GM18508 (cell line): Measurements from ENCODE around the gene SEC24A.
"Not testable (repeated sequence)": the region's sequence is repeated elsewhere in the genome, so short reads cannot be mapped to it uniquely, and the experiment has no call there.

ENCODE experiments used
- ATAC-seq: cut with Tn5 transposase; IDR thresholded peaks from one replicate; pipeline ENCODE4 v1.9.1; 2021; ENCODE audit warnings: moderate number of reproducible peaks; ENCODE audit not compliant: insufficient read depth, unreplicated experiment

The SEC24A gene

DNA sequence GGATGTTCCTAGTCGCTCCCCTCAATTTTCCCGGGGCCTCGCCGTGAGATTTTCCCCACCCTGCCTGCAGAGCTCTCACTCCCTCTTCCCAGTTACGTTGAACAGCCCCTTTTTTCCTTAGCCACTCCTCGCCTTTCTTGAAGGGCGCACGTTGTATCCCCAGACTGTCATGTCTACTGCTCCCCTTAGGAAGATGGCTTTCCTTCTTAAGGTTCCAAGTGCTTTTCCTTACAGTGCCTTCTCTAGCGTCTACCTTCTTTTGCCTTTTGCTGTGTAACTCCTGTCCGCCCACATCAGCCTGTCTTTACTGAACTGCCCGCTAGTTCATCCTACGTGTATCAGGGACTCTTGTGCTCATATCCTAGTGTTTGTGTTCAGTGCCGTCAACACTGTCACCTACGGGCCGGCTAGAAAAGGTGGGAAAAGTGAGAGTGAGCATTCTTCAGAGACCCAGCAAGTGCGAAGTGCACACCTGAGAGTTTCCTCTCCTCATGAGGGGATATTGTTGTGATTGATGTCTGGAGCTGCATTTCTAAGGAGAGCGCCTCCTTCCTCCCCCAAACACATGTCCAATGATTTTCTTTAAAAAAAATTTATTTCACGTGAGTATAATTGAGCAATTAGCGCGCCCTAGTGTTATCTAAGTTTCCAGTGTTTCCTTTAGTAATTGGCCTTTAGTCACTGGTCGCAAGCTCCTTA lies 90.5 kb downstream of the SEC24A start:
- no peak for ATAC-seq

DNA sequence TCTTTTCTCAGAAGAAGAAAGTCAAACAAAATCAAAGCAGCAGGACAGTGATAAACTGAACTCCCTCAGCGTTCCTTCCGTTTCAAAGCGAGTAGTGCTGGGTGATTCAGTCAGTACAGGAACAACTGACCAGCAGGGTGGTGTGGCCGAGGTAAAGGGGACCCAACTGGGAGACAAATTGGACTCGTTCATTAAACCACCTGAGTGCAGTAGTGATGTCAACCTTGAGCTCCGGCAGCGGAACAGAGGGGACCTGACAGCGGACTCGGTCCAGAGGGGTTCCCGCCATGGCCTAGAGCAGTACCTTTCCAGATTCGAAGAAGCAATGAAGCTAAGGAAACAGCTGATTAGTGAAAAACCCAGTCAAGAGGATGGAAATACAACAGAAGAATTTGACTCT lies 92.5 kb downstream of the SEC24A start:
- no peak for ATAC-seq

GRCh38 chr5:134742134-134742533 lies 93.5 kb downstream of the SEC24A start:
- ATAC-seq, result no peak

DNA sequence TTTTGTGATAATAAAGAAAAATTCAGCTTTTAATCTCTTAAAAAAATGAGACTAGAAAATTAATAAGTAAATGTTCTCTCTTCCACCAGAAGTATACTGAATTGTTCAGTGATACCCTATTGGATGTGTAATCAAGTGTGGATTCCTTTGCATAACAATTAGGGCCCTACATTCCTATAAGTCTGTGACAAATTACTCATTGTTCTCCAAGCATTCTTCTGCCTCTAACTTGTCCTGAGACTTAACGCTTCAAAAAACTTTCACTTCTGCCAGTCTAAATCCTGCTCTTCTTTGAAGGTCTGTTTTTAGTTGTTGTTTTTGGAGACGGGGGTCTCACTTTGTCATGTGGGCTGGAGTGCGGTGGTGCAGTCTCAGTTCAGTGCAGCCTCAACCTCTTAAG lies 100.8 kb downstream of the SEC24A start:
- ATAC-seq, result no peak

GRCh38 chr5:134758176-134758503 lies 109.6 kb downstream of the SEC24A start:
- ATAC-seq, result no peak

GRCh38 chr5:134758504-134759341 lies 110.1 kb downstream of the SEC24A start, which contains the start of gene DDX46:
TSS of gene DDX46 (plus strand) at chr5:134758779. CDS start at chr5:134758939, 160 bp downstream.
- peak; percentile 92 for ATAC-seq

- not testable (repeated sequence) for ATAC-seq
Observed at GRCh38 chr5:134767528-134768291, 119.1 kb downstream of the SEC24A start.

DNA sequence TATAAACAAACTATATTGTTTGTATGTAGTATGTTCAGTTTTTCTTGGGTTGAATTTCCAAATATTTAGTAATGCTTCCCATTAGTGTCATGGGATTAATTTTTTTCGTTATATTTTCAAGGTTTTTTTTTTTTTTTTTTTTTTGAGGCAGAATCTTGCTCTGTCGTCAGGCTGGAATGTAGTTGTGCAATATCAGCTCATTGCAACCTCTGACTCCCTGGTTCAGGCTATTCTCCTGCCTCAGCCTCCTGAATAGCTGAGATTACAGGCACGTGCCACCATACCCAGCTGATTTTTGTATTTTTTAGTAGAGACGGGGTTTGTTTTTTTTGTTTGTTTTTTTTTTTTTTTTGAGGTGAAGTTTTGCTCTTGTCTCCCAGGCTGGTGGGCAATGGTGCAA lies 120.6 kb downstream of the SEC24A start:
- ATAC-seq, result no peak

- no peak for ATAC-seq
Observed at GRCh38 chr5:134772461-134773125, 124.0 kb downstream of the SEC24A start.

DNA sequence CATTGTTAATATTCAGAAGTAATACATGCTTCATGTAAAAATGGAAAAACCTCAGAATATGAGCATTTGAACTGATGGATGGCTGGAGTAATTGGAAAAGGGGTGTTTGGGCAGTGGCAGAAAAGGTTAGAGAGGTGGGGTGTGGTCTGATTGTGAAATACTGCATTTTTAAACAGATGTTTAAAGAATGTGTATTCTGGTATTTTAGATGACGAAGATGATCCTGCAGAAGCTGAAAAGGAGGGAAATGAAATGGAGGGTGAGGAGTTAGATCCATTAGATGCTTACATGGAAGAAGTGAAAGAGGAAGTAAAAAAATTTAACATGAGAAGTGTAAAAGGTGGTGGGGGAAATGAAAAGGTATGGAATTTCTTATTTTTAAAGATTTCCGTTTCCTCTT lies 128.8 kb downstream of the SEC24A start:
- ATAC-seq, result no peak
